NCI-H2171 treated with DMSO at 0.1 percent for 48 hours (cell line): ENCODE results near the gene CTH.
"Not testable (repeated sequence)": the region's sequence is repeated elsewhere in the genome, so short reads cannot be mapped to it uniquely, and the experiment has no call there.

Source experiments
- DNase-seq: peaks from one replicate; lab custom pipeline; 2025; lab: John Stamatoyannopoulos, UW

The CTH gene

GRCh38 chr1:70410604-70411359 lies at the start of gene CTH:
TSS of gene CTH (plus strand) at chr1:70411268. CDS start at chr1:70411416, 148 bp downstream.
- DNase-seq = peak; percentile 97

GRCh38 chr1:70361727-70362398 lies 49.2 kb upstream of the CTH start:
- DNase-seq = peak; percentile 59

- no peak for DNase-seq
Observed at GRCh38 chr1:70364439-70364838, 46.6 kb upstream of the CTH start.

- not testable (repeated sequence) for DNase-seq
Observed at GRCh38 chr1:70366425-70366952, 44.6 kb upstream of the CTH start.

GRCh38 chr1:70366997-70367396 lies 44.1 kb upstream of the CTH start:
- DNase-seq = not testable (repeated sequence)

DNA sequence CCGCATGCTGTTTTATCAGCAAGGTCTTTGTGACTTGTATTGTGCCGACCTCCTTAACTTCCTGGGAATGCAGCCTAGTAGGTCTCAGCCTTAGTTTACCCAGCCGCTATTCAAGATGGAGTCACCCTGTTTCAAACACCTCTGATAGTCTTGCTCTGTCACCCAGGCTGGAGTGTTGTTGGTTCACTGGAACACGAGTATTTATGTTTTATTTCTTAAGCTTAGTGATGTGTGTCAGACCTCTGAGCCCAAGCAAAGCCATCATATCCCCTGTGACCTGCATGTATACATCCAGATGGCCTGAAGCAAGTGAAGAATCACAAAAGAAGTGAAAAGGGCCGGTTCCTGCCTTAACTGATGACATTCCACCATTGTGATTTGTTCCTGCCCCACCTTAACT lies 43.7 kb upstream of the CTH start:
- not testable (repeated sequence) for DNase-seq

DNA sequence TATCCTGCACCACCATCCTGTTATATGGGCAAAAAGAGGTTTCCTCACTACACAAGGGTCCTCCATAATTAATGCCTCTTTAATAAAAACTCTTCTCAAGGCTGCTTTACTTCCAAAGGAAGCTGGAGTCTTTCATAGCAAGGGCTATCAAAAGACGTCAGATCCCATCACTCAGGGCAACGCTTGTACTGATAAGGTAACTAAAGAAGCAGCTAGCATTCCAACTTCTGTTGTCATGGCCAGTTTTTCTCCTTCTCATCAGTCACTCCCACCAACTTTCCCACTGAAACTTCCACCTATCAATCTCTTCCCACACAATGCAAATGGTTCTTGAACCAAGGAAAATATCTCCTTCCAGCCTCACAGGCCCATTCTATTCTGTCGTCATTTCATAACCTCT lies 39.5 kb upstream of the CTH start:
- not testable (repeated sequence) for DNase-seq

DNA sequence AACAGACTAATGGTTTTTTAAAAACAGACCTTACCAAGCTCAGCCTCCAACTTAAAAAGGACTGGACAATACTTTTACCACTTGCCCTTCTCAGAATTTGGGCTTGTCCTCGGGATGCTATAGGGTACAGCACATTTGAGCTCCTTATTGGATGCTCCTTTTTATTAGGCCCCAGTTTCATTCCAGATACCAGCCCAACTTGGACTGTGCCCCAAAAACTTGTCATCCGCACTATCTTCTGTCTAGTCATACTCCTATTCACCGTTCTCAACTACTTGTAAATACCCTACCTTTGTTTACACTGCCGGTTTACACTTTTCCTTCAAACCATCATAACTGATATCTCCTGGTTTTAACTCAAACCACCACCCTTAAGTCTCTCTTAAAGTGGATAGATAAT lies 38.6 kb upstream of the CTH start:
- DNase-seq = no peak

GRCh38 chr1:70373580-70373979 lies 37.5 kb upstream of the CTH start:
- not testable (repeated sequence) for DNase-seq

DNA sequence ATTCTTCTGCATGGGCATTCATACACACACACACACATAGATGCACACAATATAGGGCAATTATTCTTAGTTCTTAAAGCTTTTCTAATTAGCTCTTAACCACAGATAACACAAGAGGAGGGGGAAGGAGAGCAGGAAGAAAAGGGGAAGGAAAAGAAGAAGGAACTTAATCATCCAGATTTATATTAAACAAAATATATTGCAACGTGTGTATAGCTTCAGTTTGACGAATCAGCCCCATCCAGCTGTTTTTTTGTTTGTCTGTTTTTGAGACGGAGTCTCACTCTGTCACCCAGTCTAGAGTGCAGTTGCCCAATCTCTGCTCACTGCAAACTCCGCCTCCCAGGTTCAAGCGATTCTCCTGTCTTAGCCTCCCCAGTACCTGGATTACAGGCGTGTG lies 34.9 kb upstream of the CTH start:
- DNase-seq = no peak

GRCh38 chr1:70382682-70383081 lies 28.4 kb upstream of the CTH start:
- DNase-seq = no peak

DNA sequence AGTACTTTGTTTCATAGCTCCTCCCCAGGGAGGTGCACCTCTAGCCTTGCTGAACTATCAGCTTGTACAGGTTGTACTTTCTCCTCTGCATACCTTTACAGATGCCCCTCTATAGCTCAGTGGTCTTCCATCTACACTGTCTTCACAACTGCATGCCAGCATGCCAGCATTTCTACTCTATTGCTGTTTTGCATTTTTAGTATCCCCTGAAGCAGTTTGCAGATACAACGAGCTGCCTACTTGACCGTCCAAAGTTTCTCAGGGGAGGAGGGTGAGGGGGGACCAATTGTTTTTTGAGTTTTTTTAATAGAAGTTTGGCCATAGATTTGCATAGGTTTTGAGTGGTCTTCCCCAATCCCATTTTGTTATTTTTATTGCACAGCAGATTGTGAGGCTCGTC lies 27.6 kb upstream of the CTH start:
- DNase-seq = no peak

DNA sequence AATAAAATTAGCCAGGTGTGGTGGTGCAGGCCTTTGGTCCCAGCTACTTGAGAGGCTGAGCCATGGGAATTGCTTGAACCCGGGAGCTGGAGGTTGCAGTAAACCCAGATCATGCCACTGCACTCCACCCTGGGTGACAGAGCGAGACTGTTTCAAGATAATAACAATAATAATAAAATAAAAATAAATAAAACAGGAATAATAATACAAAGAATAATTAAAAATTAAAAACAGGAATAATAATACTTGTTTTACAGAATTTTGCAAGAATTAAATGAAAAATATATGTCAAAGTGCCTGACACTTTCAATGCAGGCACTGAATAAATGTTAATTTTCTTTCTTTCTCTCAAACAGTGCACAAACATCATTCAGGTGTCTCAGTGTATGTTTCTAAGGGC lies 26.5 kb upstream of the CTH start:
- DNase-seq = no peak

- DNase-seq = no peak
Observed at GRCh38 chr1:70385477-70385876, 25.6 kb upstream of the CTH start.

DNA sequence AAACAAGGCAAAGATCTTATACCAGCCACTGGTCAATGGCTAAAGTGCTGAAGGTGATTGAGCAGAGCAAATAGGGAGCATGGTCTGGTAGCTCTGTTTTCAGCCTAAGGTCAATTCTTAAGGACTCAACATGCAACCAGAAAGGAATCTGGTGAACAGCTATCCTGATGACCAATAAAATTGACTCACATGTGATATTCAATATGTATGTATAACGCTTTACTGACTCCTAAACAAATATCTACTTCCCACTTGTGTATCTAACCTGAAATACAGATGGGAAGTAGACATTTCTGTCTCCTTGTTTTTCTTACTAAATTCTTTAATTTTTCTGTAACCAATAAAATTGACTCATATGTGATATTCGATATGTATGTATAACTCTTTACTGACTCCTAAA lies 24.9 kb upstream of the CTH start:
- no peak for DNase-seq

DNA sequence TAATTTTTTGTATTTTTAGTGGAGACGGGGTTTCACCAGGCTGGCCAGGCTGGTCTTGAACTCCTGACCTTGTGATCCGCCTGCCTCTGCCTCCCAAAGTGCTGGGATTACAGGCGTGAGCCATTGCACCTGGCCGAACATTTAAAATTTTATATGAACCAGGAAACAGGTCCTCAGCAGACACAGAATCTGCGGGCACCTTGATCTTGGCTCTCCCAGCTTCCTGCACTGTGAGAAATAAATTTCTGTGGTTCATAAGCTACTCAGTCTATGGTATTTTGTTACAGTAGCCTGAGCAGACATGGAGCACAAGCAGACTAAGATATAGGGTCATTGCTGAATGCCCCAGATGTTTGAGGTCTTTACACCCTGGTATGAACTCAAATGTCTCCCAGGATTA lies 23.6 kb upstream of the CTH start:
- DNase-seq = no peak

GRCh38 chr1:70392626-70393025 lies 18.4 kb upstream of the CTH start:
- DNase-seq = no peak

GRCh38 chr1:70396607-70397006 lies 14.5 kb upstream of the CTH start:
- no peak for DNase-seq

- no peak for DNase-seq
Observed at GRCh38 chr1:70397013-70397412, 14.1 kb upstream of the CTH start.

GRCh38 chr1:70400335-70400734 lies 10.7 kb upstream of the CTH start:
- no peak for DNase-seq

GRCh38 chr1:70401974-70402373 lies 9.1 kb upstream of the CTH start:
- no peak for DNase-seq

GRCh38 chr1:70403759-70404158 lies 7.3 kb upstream of the CTH start:
- no peak for DNase-seq

- DNase-seq = no peak
Observed at GRCh38 chr1:70405780-70406416, 5.2 kb upstream of the CTH start.
